HFFc6 (cell line): ENCODE results near the gene FAM50B. TPM values are rescaled to one million over a fixed set of nuclear protein-coding genes. Genes with fewer than 3 reads are reported as not detected.

Experiments
- DNase-seq: peaks from one replicate; pipeline ENCODE4 v3.0.0-alpha.2; 2018
- H3K27ac Mint-ChIP-seq: 2 replicates; pipeline ENCODE4 v1.8.0; 2020; ENCODE audit warnings: mild to moderate bottlenecking, mixed read lengths
- H3K27me3 Mint-ChIP-seq: 2 replicates; pipeline ENCODE4 v1.8.0; 2021; ENCODE audit warnings: mild to moderate bottlenecking, moderate library complexity, mixed read lengths; ENCODE audit not compliant: insufficient read depth
- H3K36me3 Mint-ChIP-seq: 2 replicates; pipeline ENCODE4 v1.8.0; 2021; ENCODE audit warnings: low read depth, mixed read lengths
- H3K4me1 Mint-ChIP-seq: 2 replicates; pipeline ENCODE4 v1.8.0; 2020; ENCODE audit warnings: low read depth, mixed read lengths
- H3K4me3 Mint-ChIP-seq: 2 replicates; pipeline ENCODE4 v1.8.0; 2020; ENCODE audit warnings: mild to moderate bottlenecking, moderate library complexity, mixed read lengths
- H3K9me3 Mint-ChIP-seq: 2 replicates; pipeline ENCODE4 v1.8.0; 2020; ENCODE audit warnings: mild to moderate bottlenecking, mixed read lengths
- long read RNA-seq: library from polyadenylated mRNA; unstranded; transcript quantifications from one replicate; pipeline ENCODE4 v2.0.0, GENCODE V29; 2019
- total RNA-seq, 6 experiments: library from RNA; stranded (reverse); fragmentation: NEBNext Ultra II Directional; extraction: Animal tissue kit (Norgen Biotek cat#: 25700); gene quantifications; 2 replicates in 1 of 6; 3 replicates in 5 of 6; pipeline ENCODE4 v1.2.3, GENCODE V29; 2021
- TF ChIP-seq, protein P1 (sequence below): fragments of 200-600 bp; sonication (generic); IDR thresholded peaks from 2 replicates; pipeline ENCODE4 v1.5.0; 2021; ENCODE audit warnings: antibody characterized with exemption, mild to moderate bottlenecking

The FAM50B gene, protein sequence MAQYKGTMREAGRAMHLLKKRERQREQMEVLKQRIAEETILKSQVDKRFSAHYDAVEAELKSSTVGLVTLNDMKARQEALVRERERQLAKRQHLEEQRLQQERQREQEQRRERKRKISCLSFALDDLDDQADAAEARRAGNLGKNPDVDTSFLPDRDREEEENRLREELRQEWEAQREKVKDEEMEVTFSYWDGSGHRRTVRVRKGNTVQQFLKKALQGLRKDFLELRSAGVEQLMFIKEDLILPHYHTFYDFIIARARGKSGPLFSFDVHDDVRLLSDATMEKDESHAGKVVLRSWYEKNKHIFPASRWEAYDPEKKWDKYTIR
- total RNA-seq: 10 to 100 TPM in 3 of 6 experiments, 1 to 10 TPM in 3; 8.0 to 11.7 (median 10.2) TPM
- long read RNA-seq, transcript FAM50B-203 (2 exons, 1,643 nt): major isoform, 18 of 27 reads
- long read RNA-seq, transcript FAM50B-202 (1 exons, 1,935 nt): minor isoform, 9 of 27 reads
- long read RNA-seq, partial matches to known transcripts: 0 of 27 reads
- long read RNA-seq, other reads (novel, unspliced or antisense): 0 of 27 reads

GRCh38 chr6:3848925-3849605, at the start of gene FAM50B:
Gene FAM50B (plus strand): TSS chr6:3849373. CDS start chr6:3849812, 439 bp downstream.
- H3K27ac Mint-ChIP-seq: peak within 1 kb of the TSS; percentile 58
- H3K4me3 Mint-ChIP-seq: peak within 1 kb of the TSS; percentile 80
- DNase-seq: peak; percentile 82
- peaks cover 31% of the 10 kb centered on the region for H3K4me1 Mint-ChIP-seq
- H3K27me3 Mint-ChIP-seq: no peaks in the 10 kb centered on the region; the same call in 1 of the 2 replicates
- TF ChIP-seq, protein P1, sequence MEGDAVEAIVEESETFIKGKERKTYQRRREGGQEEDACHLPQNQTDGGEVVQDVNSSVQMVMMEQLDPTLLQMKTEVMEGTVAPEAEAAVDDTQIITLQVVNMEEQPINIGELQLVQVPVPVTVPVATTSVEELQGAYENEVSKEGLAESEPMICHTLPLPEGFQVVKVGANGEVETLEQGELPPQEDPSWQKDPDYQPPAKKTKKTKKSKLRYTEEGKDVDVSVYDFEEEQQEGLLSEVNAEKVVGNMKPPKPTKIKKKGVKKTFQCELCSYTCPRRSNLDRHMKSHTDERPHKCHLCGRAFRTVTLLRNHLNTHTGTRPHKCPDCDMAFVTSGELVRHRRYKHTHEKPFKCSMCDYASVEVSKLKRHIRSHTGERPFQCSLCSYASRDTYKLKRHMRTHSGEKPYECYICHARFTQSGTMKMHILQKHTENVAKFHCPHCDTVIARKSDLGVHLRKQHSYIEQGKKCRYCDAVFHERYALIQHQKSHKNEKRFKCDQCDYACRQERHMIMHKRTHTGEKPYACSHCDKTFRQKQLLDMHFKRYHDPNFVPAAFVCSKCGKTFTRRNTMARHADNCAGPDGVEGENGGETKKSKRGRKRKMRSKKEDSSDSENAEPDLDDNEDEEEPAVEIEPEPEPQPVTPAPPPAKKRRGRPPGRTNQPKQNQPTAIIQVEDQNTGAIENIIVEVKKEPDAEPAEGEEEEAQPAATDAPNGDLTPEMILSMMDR: peak; percentile 98
- H3K36me3 Mint-ChIP-seq: no peaks in the 10 kb centered on the region
- no peaks in the 10 kb centered on the region; the same call in 1 of the 2 replicates for H3K9me3 Mint-ChIP-seq

DNA sequence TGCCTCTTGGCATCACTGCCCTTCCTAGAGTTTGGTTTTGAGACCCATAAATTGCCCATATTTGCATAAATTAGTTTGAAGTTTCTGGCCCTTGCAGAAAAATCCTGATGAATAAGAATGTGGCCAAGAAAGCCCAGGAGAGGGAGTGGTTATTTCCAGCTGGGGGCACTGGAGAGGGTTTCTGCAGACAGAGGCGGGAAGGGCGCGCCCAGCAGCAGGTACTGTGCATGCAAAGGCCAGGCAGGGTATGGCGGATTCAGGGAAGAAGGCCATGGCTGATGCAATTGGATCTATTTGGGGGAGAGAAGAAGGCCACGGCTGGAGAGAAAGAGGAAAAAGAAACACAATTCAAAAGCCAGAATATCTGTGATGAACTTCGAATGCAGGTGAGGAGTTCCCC, 49.5 kb upstream of the FAM50B start:
- H3K27ac Mint-ChIP-seq: peak overlapping the region; percentile 14; the same call in 1 of the 2 replicates
- H3K9me3 Mint-ChIP-seq: no peaks in the 10 kb centered on the region
- no peaks in the 10 kb centered on the region for H3K36me3 Mint-ChIP-seq
- H3K4me1 Mint-ChIP-seq: peaks cover 79% of the 10 kb centered on the region
- TF ChIP-seq, protein P1: no peak
- no peak overlapping the region; the same call in 1 of the 2 replicates for H3K4me3 Mint-ChIP-seq
- DNase-seq: no peak
- H3K27me3 Mint-ChIP-seq: peaks cover 3% of the 10 kb centered on the region; the same call in 1 of the 2 replicates

DNA sequence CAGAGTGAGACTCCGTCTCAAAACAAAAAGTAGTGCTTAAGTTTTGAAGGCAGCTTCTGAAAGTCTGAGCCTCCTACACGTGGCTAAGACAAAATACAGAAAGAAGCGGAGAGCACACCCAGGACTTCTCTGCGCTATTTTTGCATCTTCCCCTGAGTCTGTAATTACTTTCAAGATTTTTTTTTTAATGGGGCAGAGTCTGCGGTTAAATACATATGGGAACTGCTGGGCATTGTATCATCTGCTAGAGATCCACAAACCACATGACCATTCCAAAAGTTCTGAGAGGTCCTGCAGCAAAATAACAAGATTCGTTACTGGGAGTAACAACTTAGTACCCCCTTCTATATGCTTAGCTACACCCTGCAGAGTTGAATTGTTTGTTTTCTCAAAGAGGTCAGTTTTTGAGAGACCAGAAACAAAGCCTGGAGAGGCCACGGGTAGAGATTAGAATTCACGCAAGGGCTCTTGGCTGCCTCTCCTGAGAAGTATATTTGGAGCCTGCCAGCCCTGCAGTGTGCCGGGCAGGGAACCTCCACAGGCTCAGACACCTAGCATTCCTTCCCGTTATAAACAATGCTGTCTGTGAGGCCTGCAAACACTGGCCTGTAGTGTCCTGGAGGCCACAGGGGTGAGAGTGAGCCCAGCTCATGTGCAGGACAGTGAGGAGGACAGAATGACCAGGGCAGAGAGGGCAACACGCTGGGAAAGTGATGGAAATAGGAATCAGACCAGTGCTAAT, 48.2 kb upstream of the FAM50B start:
- H3K27me3 Mint-ChIP-seq: peaks cover 3% of the 10 kb centered on the region; the same call in 1 of the 2 replicates
- H3K27ac Mint-ChIP-seq: peak overlapping the region; percentile 18; the same call in 1 of the 2 replicates
- no peak for DNase-seq

GRCh38 chr6:3801960-3802359, 47.2 kb upstream of the FAM50B start:
- Mint-ChIP-seq H3K36me3 (no peaks in the 10 kb centered on the region), H3K9me3 (no peaks in the 10 kb centered on the region), H3K4me1 (peaks cover 89% of the 10 kb centered on the region), H3K4me3 (no peak overlapping the region), H3K27ac (no peak overlapping the region), H3K27me3 (peaks cover 3% of the 10 kb centered on the region; the same call in 1 of the 2 replicates)
- TF ChIP-seq, protein P1: no peak
- DNase-seq: no peak

More for the DNA sequence above, 48.2 kb upstream of the FAM50B start:
- Mint-ChIP-seq H3K9me3 (no peaks in the 10 kb centered on the region), H3K4me1 (peaks cover 92% of the 10 kb centered on the region), H3K4me3 (no peak overlapping the region), H3K36me3 (no peaks in the 10 kb centered on the region)
- TF ChIP-seq, protein P1: no peak
